GM12892 (cell line): ENCODE results near the gene SDCCAG8.

Experiments
- POLR2A ChIP-seq: IDR thresholded peaks from 2 replicates; pipeline ENCODE4 v1.6.1; 2011; ENCODE audit warnings: low read depth, low read length, control low read depth
- POLR2AphosphoS5 ChIP-seq: IDR thresholded peaks from 2 replicates; pipeline ENCODE4 v1.6.1; 2011; ENCODE audit warnings: low read depth, low read length, control low read depth
- TAF1 ChIP-seq: IDR thresholded peaks from 2 replicates; pipeline ENCODE4 v1.6.1; 2011; ENCODE audit warnings: low read depth, mild to moderate bottlenecking, control low read depth, low read length, borderline replicate concordance

DNA sequence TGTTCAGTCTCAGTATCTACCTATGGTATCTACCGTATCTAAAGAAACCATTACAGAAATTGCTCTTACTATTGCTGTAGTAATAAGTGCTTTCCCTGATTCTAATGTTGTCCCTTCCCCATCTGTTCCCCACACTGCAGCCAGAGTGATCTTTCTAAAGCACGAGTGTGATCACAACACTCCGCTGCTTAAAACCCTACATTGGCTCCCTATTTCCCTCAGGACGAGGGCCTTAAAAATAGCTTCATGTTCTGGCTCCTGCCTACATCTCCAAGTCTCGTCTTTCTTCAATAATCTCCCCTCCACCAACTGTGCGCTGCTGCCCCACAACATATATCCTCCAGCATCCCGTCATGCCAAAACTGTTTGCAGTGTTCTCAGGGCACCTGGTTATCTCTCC is 150.6 kb downstream of the SDCCAG8 start:
- TF ChIP-seq POLR2A (no peak), POLR2AphosphoS5 (no peak), TAF1 (no peak)
